ENCODE results near the gene ATXN2L. TPM values are rescaled to one million over a fixed set of nuclear protein-coding genes. Genes with fewer than 3 reads are reported as not detected.

Gene ATXN2L
- total RNA-seq, 1 experiment from 2014 or later: 309 TPM

DNA sequence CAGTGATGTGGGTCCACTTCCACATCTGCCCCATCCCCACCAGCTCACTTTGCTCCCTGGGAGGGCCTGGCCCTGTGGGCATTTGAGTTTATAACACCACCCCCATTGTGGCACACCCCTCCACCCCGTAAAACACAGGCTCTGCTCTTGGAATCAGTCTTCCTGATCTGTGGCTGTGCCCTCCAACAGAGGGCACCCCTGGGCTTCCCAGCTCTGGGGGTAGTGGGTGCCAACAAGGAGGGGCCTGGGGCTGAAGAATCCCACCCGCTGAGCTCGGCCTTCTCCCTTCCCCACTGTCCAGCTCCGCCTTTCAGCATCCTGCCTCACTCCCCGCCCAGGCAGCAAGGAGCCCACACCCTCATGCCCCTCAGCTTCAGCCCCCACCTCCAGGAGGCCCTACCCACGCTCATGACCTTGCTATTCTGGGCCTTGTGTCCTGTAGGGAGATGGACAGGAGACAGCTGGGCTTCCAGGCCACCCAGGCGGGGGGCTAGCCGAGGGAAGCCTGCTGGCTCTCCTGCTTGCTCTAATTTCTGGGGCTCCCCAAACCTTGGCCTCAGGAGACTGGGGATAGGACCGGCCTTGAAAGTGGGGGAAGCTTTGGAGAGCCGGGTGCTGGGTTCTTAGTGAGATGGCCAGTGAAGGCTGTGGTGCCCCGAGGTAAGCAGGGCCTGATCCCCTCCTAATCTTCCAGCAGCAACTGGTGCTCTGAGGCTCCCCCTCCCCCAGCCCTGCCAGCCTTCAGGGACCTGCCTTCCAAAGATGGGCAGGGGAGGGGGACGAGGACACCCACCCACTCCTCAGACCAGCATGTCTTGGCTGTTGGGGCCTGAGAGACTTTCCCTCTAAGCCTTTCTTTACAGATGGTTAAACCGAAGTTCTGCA lies 52.6 kb downstream of the ATXN2L start:
- no CpG with 5 or more reads among the region's 13 CpGs for WGBS (ENCODE audit: extremely low coverage, insufficient read length, low lambda C conversion rate)
- Mint-ChIP-seq H3K36me3 (ENCODE audit: insufficient read depth in 1 of 3, low read depth in 3 of 3) (peaks cover under 1 to 34% (median 26%) of the 10 kb centered on the region in 3 experiments; a peak in 6 of 7 replicates), H3K4me1 (peaks cover 20 to 41% of the 10 kb centered on the region in 2 experiments), H3K9me3 (no peaks in the 10 kb centered on the region; a peak in 2 of 5 replicates), H3K27me3 (ENCODE audit: low read depth) (peaks cover 2% of the 10 kb centered on the region), H3K27ac (peak overlapping the region in 2 of 3 experiments; percentile 27 to 63; a peak in 1 of 7 replicates), H3K4me3 (no peak overlapping the region)
- Histone ChIP-seq H4K8ac (replicated peaks; ENCODE audit: insufficient read length, low read depth, low read length) (no peak overlapping the region), H3K79me1 (ENCODE audit: insufficient read depth, low read depth, low read length, poor library complexity, severe bottlenecking) (no peaks in the 10 kb centered on the region), H3K56ac (ENCODE audit: insufficient read length, low read depth, low read length) (no peak overlapping the region), H3K4me1 (ENCODE audit: insufficient read depth, low read length) (no peaks in the 10 kb centered on the region), H3K79me2 (ENCODE audit: insufficient read depth, low read length) (no peaks in the 10 kb centered on the region), H2BK15ac (ENCODE audit: low read depth, low read length) (no peak overlapping the region), H3K23ac (ENCODE audit: insufficient read length, low read depth, low read length) (no peak overlapping the region), H3K27me3 (ENCODE audit: insufficient read depth, low read length) (no peaks in the 10 kb centered on the region), H3K18ac (ENCODE audit: insufficient read length, low read depth, low read length) (no peak overlapping the region), H3K27ac (ENCODE audit: insufficient read length, low read depth, low read length) (no peak overlapping the region), H2AFZ (ENCODE audit: low read length) (no peak overlapping the region), H3K4ac (ENCODE audit: low read depth, low read length) (no peak overlapping the region), H3K14ac (ENCODE audit: insufficient read depth, low read length) (no peak overlapping the region; the same call in 1 of the 2 replicates), H2BK20ac (ENCODE audit: low read depth, low read length, poor library complexity, severe bottlenecking) (no peak overlapping the region), H2BK5ac (ENCODE audit: insufficient read length, low read length) (no peak overlapping the region), H3K9ac (ENCODE audit: extremely low read depth, insufficient read length, low read length) (no peak overlapping the region), H4K20me1 (ENCODE audit: control insufficient read depth, insufficient read depth, insufficient read length) (peaks cover 5% of the 10 kb centered on the region), H3K9me3 (ENCODE audit: control insufficient read depth, low read depth, low read length) (no peaks in the 10 kb centered on the region), H2BK120ac (ENCODE audit: low read depth, low read length, poor library complexity, severe bottlenecking) (no peak overlapping the region), H4K5ac (ENCODE audit: insufficient read length, low read depth, low read length) (no peak overlapping the region), H2BK12ac (ENCODE audit: insufficient read length, low read depth, low read length) (no peak overlapping the region), H4K91ac (ENCODE audit: insufficient read length, low read depth, low read length) (no peak overlapping the region), H3T11ph (ENCODE audit: low read length) (no peak overlapping the region), H3K23me2 (ENCODE audit: insufficient read length, low read depth, low read length, poor library complexity, severe bottlenecking) (peaks cover 10% of the 10 kb centered on the region), H2AK5ac (ENCODE audit: insufficient read length, low read length) (no peak overlapping the region), H3K4me2 (ENCODE audit: insufficient read depth, insufficient read length, low read length) (no peak overlapping the region)
- TF ChIP-seq, protein P1, sequence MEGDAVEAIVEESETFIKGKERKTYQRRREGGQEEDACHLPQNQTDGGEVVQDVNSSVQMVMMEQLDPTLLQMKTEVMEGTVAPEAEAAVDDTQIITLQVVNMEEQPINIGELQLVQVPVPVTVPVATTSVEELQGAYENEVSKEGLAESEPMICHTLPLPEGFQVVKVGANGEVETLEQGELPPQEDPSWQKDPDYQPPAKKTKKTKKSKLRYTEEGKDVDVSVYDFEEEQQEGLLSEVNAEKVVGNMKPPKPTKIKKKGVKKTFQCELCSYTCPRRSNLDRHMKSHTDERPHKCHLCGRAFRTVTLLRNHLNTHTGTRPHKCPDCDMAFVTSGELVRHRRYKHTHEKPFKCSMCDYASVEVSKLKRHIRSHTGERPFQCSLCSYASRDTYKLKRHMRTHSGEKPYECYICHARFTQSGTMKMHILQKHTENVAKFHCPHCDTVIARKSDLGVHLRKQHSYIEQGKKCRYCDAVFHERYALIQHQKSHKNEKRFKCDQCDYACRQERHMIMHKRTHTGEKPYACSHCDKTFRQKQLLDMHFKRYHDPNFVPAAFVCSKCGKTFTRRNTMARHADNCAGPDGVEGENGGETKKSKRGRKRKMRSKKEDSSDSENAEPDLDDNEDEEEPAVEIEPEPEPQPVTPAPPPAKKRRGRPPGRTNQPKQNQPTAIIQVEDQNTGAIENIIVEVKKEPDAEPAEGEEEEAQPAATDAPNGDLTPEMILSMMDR (conservative IDR thresholded peaks at IDR 0.05): no peak
- DNase-seq: no peak

Data from H9 (cell line).